GM18867 (cell line): ENCODE measurements around the gene MAD1L1.
"Not testable (repeated sequence)": the region's sequence is repeated elsewhere in the genome, so short reads cannot be mapped to it uniquely, and the experiment has no call there.

Experiments used
- ATAC-seq: cut with Tn5 transposase; IDR thresholded peaks from one replicate; pipeline ENCODE4 v1.9.1; 2021; ENCODE audit warnings: mild to moderate bottlenecking, moderate library complexity; ENCODE audit not compliant: unreplicated experiment

The MAD1L1 gene

DNA sequence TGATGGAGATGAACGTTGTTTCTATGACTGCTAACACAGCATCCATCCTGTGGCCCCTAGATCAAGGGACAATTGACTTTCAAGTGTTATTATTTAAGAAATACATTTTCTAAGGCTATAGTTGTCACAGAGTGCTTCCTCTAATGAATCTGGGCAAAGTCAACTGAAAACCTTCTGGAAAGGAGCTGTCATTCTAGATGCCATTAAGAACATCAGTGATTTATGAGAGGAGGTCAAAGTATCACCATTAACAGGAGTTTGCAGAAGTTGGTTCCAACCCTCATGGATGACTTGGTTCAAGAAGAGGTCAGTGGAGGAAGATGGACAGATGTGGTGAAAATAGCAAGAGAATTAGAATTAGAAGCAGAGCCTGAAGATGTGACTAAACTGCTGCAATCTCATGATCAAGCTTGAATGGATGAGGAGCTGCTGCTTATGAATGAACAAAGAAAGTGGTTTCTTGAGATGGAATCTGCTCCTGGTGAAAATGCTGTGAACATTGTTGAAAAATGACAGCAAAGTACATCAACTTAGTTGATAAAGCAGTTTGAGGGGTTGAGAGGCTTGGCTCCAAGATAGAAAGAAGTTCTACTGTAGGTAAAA lies 400.7 kb downstream of the MAD1L1 start:
- not testable (repeated sequence) for ATAC-seq

DNA sequence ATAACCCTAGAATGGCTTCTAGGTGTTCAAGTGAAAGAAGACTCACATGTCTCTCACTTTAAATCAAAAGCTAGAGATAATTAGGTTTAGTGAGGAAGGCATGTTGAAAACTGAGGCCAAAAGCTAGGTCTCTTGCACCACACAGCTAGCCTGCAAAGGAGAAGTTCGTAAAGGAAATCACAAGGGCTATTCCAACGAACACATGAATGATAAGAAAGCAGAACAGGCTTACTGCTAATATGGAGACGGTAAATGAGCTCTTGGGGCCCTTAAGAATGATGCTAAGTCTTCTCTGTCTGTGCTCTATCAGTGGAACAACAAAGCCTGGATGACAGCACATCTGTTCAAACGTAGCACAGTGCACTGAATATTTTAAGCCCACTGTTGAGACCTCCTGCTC lies 401.3 kb downstream of the MAD1L1 start:
- ATAC-seq = not testable (repeated sequence)

- not testable (repeated sequence) for ATAC-seq
Observed at GRCh38 chr7:1829668-1830067, 403.1 kb downstream of the MAD1L1 start.

GRCh38 chr7:1829111-1829510 lies 403.6 kb downstream of the MAD1L1 start:
- ATAC-seq = no peak

DNA sequence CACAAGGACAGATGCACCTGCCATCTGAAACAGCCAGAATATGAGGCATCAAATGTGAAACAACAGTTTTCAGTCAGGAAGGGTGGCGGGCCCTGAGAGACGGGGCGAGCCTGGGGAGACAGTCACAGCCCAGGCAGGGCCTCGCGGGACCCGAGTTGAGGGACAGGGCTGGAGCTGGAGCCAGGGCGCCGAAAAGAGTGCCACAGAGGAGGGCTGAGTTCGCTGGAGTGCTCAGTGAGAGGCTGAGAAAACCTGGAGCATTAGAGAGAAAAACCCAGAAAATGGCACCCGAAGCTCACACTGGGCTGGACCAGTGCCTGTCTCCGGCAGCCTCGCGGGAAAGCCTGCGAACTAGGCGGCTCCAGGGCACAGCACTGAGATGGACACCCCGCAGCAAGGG lies 404.6 kb downstream of the MAD1L1 start:
- not testable (repeated sequence) for ATAC-seq

GRCh38 chr7:1827521-1827981 lies 405.2 kb downstream of the MAD1L1 start:
- ATAC-seq = not testable (repeated sequence)

GRCh38 chr7:1826931-1827330 lies 405.8 kb downstream of the MAD1L1 start:
- not testable (repeated sequence) for ATAC-seq

DNA sequence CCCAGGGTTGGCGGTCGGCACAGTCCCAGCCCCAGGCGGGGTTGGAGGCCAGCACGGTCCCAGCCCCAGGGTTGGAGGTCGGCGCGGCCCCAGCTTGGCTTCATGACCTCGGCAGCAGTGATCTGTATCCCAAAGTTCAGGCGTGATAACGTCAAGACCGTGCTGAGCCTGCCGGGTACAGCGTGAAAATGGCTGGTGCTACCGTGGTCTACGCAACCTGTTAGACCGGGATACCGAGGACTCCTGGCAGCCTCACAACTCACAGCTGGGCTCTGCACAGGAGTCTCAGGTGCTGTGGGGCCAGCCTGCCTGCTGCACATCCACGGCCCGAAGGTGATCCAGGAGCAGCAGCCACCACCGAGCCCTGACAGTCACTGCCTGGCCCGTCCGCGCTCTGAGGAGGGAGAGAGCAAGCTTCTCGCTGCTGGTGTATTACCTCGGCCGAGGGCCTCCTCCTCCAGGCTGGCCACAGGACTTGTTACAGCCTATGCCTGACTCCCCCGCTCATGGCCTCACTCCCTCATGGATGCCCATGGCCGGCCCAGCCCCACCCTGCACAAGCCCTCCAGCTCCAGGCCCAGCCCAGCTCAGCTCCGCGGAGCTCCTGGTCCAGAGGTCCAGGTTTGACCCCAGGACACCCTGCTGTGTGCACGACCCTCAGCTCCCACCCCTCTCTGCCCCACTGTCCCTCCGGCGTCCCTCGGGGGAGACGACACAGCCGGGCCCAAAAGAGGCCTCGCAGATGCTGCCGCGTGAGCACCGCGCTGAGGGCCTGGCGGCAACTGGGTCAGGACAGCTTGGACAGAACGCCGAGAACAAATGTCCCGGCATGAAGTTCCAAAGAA lies 406.6 kb downstream of the MAD1L1 start:
- ATAC-seq = no peak

DNA sequence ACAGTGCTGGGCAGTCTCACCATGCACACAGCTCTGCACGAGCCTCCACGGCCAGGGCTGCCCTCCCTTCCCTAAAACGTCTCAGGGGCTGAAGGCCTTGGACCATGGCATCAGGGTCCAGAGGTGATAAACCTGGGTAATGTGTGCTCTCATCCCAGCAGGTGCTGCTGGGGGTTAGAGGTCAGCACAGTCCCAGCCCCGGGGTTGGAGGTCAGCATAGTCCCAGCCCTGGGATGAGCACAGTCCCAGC lies 407.2 kb downstream of the MAD1L1 start:
- not testable (repeated sequence) for ATAC-seq

DNA sequence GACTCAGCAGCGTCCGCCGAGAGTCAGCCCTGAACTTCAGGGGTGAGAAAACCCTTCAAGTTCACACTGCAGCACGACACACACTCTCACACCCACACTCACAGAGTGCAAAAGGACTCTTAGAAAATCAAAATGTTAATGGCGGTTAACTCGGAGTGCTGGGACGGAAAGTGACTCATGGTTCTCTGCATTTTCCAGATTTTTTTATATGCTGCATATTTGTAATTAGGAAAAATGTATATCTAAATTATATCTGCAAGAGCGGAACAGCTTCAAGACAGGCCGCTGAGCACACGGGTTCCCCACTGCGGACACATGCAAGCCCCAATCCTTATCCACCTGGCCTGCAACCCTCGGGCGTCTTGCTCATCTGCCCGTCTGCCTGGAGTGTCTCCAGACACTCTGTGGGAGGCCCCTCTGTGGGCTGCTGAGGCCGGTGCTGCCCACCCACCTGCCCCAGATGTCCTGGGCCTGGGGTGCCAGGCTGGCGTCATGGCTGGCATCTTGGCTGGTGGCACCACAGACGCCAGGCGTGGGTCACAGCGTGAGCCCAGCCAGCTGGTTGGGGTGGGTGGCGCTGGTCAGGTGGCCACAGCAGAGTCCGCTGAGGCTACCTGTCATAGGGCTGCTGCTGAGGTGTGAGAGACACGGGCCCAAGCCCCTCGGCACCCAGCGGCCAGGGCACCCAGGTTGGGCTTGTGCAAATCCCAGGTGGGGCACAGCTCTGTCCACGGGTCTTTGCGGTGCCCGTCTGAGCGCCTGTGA lies 407.7 kb downstream of the MAD1L1 start:
- not testable (repeated sequence) for ATAC-seq

- not testable (repeated sequence) for ATAC-seq
Observed at GRCh38 chr7:1824151-1824881, 408.4 kb downstream of the MAD1L1 start.

- no peak for ATAC-seq
Observed at GRCh38 chr7:1823376-1824150, 409.2 kb downstream of the MAD1L1 start.

DNA sequence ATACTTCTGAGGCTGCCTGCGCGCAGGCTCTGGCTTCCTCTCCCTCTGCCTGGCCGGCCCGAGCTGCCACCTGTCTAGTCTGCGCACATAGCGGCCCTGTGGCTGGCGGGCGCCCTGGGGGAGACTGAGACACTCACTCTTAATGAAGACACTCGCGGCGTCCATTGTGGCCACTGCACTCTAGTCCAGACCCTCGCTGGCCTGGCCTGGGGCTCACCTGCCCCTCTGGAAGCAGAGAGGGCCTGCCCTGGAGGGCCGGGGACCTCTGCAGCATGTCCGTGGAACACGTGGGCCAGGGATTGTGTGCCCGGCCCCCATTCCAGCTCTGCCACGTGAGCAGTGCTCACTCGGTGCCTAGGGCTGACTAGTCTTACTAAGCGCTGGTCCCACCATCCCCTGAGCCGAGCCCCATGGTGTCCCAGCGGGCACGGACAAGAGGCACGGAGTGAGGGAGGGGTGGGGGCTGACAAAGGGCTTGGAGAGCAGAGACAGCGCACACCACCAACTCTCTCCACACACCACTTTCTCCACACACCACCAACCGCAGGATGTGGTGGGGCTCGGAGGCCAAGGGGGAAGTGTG lies 413.4 kb downstream of the MAD1L1 start:
- ATAC-seq = no peak

- no peak for ATAC-seq
Observed at GRCh38 chr7:1818575-1819258, 414.0 kb downstream of the MAD1L1 start.

GRCh38 chr7:1817061-1817712 lies 415.6 kb downstream of the MAD1L1 start:
- no peak for ATAC-seq

DNA sequence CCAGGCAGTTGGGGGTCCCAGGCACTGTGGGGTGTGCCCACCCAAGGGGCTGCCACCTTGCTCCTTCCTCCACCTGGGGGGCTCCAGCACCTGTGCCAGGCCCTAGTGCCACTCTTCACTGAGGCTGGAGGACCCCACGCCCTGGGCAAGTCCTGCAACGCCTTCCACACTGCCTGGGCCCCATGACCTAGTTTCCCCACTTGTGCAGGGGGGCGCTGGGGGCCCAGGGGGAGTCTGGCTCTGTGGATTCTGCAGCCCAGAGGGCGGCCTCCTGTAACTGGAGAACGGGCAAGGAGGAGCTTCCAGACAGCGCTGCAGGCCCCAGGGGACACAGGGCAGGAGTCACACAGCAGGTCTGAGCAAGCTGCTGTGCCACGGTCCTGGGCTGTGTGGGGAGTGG lies 416.3 kb downstream of the MAD1L1 start:
- ATAC-seq = not testable (repeated sequence)

GRCh38 chr7:1815551-1816281 lies 417.0 kb downstream of the MAD1L1 start:
- ATAC-seq = not testable (repeated sequence)

- ATAC-seq = no peak
Observed at GRCh38 chr7:1815051-1815481, 417.7 kb downstream of the MAD1L1 start.
